Adrenal gland (tissue), 12 donors: ENCODE measurements around the gene TRRAP. TPM values are rescaled to one million over a fixed set of nuclear protein-coding genes. Genes with fewer than 3 reads are reported as not detected.
A peak's percentile ranks its signal among the peaks of the same experiment; 100 is the strongest.

Source experiments
- DNase-seq, 7 donors: peaks; one replicate each; pipeline ENCODE4 v3.0.0-alpha.2; 2019 to 2020
- H3K27ac ChIP-seq, 5 donors: fragments of 200-600 bp; sonication (generic) in 4 of 5; 1 replicate in 3 of 5; 2 replicates in 2 of 5; pipeline versions ENCODE4 v1.5.1 to v1.8.0; 2016 to 2020; ENCODE audit warnings: mild to moderate bottlenecking in 1 of 5
- H3K27me3 ChIP-seq: fragments of 200-600 bp; 2 replicates; pipeline ENCODE4 v1.8.0; 2021
- H3K36me3 ChIP-seq, 2 donors: fragments of 200-600 bp; replicated peaks in 1 of 2; 1 replicate in 1 of 2; 2 replicates in 1 of 2; pipeline versions ENCODE4 v1.5.1 to v1.8.0; 2018 to 2022
- H3K4me1 ChIP-seq, 2 donors: fragments of 200-600 bp; replicated peaks in 1 of 2; 1 replicate in 1 of 2; 2 replicates in 1 of 2; pipeline versions ENCODE4 v1.5.1 to v1.8.0; 2018 to 2021
- H3K4me3 ChIP-seq, 4 donors: fragments of 200-600 bp; sonication (generic) in 3 of 4; one replicate each; pipeline ENCODE4 v1.5.1; 2016 to 2018
- H3K9me3 ChIP-seq, 3 donors: fragments of 200-600 bp; sonication (generic) in 1 of 3; replicated peaks in 1 of 3; 1 replicate in 2 of 3; 2 replicates in 1 of 3; pipeline versions ENCODE4 v1.5.1 to v1.8.0; 2016 to 2021
- POLR2A ChIP-seq, 2 donors: fragments of 450-650 bp; IDR thresholded peaks; one replicate each; pipeline ENCODE4 v1.6.1; 2017; ENCODE audit warnings: antibody characterized with exemption in 2 of 2, mild to moderate bottlenecking in 2 of 2, moderate library complexity in 1 of 2
- WGBS, 4 donors: extraction: QIAGEN DNeasy Blood & Tissue Kit in 2 of 4; methylation state at CpG; one replicate each; pipeline versions ENCODE4 v1.1.5 to v1.1.7; 2013 to 2017; 5-methylcytosine and 5-hydroxymethylcytosine counted together
- intact Hi-C, 2 donors: fragments of 100-400 bp; cut with DNase I; formaldehyde crosslinking; loops; one replicate each; pipeline versions ENCODE4 v1.14.1 to v1.15.0; 2022 to 2023
- polyA plus RNA-seq, 3 donors: library from polyadenylated mRNA; stranded (reverse); fragments of 200-250 nt in 2 of 3; fragments of 350-450 nt in 1 of 3; fragmentation: Illumina TruSeq in 1 of 3; extraction: RNeasy Lipid Tissue Mini Kit (QIAGEN cat#74804) in 1 of 3; gene quantifications; one replicate each; pipeline ENCODE4 v1.2.3, GENCODE V29; 2013 to 2014
- total RNA-seq, 9 donors: library from RNA; depleted of rRNA in 4 of 9; stranded (reverse); fragments of >200 nt in 4 of 9; fragments of 120-200 nt in 1 of 9; fragmentation: NEBNext Ultra II Directional in 1 of 9; extraction: Animal tissue kit (Norgen Biotek cat#: 25700) in 1 of 9; gene quantifications; one replicate each; pipeline versions ENCODE4 v1.1.0 to v1.2.4, GENCODE V29; 2013 to 2023
- TF ChIP-seq, protein P1 (sequence below), 6 experiments: fragments of 450-650 bp in 4 of 6; fragments of 200-600 bp in 2 of 6; sonication (generic) in 1 of 6; IDR thresholded peaks; 1 replicate in 5 of 6; 2 replicates in 1 of 6; pipeline versions ENCODE4 v1.5.1 to v1.8.0; 2016 to 2021; ENCODE audit warnings: antibody characterized with exemption in 6 of 6, mild to moderate bottlenecking in 2 of 6, moderate library complexity in 1 of 6
- donor health status: healthy with polysubstance abuse.
- donor health status: Bipolar disorder and iron deficiency.
- donor health status: DM: yes; HTN: yes; CAD: no.
- donor health status: DM: no; HTN: no; CAD: no.
- donor health status: DM: no; HTN: no; CAD: no.
- donor health status: DM: yes; HTN: yes; CAD: no.

TRRAP gene
- total and polyA plus RNA-seq, 12 donors: 11.8 to 43.0 (median 30.9) TPM

DNA sequence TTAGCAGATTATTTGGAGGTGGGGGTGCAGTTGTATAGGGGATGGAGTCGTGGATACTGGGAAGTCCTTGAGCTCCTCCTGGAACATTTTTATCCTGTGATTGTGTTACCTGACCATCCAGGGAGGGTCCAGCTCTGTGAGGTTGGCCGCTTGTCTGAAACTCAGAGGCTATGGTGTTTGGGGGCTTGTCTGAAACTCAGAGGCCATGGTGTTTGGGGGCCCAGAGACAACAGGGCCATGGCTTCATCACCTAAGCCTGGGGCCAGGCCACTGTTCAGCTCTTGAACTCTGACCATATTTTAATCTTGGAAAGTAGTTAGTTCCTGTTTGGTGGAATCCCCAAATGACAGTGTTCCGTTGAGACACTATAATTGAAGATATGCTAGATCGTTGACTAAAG, 66.1 kb downstream of the TRRAP start:
- no peak overlapping the region for H3K27ac ChIP-seq
- 87 to 89% (median 88%) methylated on average over 4 of the region's 4 CpGs for WGBS, 4 donors
- H3K36me3 ChIP-seq: peaks cover 0 to 66% of the 10 kb centered on the region in 2 donors
- H3K4me3 ChIP-seq: no peak overlapping the region
- H3K4me1 ChIP-seq: no peaks in the 10 kb centered on the region
- no peaks in the 10 kb centered on the region for H3K27me3 ChIP-seq
- no peaks in the 10 kb centered on the region for H3K9me3 ChIP-seq
- TF ChIP-seq, protein P1, sequence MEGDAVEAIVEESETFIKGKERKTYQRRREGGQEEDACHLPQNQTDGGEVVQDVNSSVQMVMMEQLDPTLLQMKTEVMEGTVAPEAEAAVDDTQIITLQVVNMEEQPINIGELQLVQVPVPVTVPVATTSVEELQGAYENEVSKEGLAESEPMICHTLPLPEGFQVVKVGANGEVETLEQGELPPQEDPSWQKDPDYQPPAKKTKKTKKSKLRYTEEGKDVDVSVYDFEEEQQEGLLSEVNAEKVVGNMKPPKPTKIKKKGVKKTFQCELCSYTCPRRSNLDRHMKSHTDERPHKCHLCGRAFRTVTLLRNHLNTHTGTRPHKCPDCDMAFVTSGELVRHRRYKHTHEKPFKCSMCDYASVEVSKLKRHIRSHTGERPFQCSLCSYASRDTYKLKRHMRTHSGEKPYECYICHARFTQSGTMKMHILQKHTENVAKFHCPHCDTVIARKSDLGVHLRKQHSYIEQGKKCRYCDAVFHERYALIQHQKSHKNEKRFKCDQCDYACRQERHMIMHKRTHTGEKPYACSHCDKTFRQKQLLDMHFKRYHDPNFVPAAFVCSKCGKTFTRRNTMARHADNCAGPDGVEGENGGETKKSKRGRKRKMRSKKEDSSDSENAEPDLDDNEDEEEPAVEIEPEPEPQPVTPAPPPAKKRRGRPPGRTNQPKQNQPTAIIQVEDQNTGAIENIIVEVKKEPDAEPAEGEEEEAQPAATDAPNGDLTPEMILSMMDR (IDR thresholded peaks at IDR 0.05): no peak
- no peak for TF ChIP-seq POLR2A (IDR thresholded peaks at IDR 0.05)
- peak in 1 of 7 donors; percentile 44 for DNase-seq
- intact Hi-C loops: no loop called here

DNA sequence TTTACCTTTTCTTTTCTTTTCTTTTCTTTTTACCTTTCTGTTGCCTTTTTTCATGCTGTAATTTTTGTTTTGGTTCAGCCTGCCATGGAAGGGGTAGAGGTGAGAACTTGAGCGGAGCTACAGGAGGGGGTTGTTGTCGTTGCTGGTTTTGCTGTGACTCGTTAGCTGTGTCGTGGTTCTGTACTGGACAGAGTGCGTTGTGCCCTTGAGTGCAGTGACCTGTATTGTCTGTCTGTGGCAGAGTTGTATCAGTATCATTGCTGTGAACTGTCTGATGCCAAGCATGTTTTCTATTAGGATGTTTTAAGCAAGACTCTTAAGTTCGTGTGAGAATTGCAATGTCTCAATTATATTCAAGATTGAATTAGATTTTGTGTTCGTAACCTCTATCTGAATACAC, 67.5 kb downstream of the TRRAP start:
- TF ChIP-seq, protein P1 (IDR thresholded peaks at IDR 0.05): no peak
- TF ChIP-seq POLR2A (IDR thresholded peaks at IDR 0.05): no peak
- peak in 3 of 7 donors; percentile 30 to 49 (median 39) for DNase-seq
- Histone ChIP-seq H3K4me3 (no peak overlapping the region), H3K27me3 (no peaks in the 10 kb centered on the region), H3K4me1 (no peaks in the 10 kb centered on the region), H3K27ac (no peak overlapping the region), H3K9me3 (no peaks in the 10 kb centered on the region), H3K36me3 (peaks cover 0 to 65% of the 10 kb centered on the region in 2 donors)
- intact Hi-C loops: no loop called here
- WGBS, 4 donors: 46 to 70% (median 61%) methylated on average over 7 of the region's 7 CpGs

DNA sequence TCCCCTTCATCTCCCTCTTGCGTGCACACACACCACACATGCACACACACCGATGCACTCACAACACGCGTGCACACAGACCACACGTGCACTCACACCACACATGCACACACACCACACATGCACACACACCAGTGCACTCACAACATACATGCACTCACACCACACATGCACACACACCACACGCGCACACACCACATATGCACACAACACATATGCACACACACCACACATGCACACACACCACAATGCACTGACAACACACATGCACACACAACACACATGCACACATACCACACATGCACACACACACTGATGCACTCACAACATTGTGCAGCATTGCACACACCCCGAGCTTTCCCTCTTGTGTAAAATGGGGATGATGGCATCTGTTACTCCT, 68.1 kb downstream of the TRRAP start:
- Histone ChIP-seq H3K27ac (no peak overlapping the region), H3K36me3 (peaks cover 0 to 65% of the 10 kb centered on the region in 2 donors), H3K27me3 (no peaks in the 10 kb centered on the region), H3K4me3 (no peak overlapping the region), H3K4me1 (no peaks in the 10 kb centered on the region), H3K9me3 (no peaks in the 10 kb centered on the region)
- WGBS, 4 donors: 91 to 98% (median 95%) methylated on average over 8 of the region's 8 CpGs
- intact Hi-C loops: no loop called here
- peak in 1 of 7 donors; percentile 27 for DNase-seq
- TF ChIP-seq, protein P1 (IDR thresholded peaks at IDR 0.05): no peak
- TF ChIP-seq POLR2A (IDR thresholded peaks at IDR 0.05): no peak

DNA sequence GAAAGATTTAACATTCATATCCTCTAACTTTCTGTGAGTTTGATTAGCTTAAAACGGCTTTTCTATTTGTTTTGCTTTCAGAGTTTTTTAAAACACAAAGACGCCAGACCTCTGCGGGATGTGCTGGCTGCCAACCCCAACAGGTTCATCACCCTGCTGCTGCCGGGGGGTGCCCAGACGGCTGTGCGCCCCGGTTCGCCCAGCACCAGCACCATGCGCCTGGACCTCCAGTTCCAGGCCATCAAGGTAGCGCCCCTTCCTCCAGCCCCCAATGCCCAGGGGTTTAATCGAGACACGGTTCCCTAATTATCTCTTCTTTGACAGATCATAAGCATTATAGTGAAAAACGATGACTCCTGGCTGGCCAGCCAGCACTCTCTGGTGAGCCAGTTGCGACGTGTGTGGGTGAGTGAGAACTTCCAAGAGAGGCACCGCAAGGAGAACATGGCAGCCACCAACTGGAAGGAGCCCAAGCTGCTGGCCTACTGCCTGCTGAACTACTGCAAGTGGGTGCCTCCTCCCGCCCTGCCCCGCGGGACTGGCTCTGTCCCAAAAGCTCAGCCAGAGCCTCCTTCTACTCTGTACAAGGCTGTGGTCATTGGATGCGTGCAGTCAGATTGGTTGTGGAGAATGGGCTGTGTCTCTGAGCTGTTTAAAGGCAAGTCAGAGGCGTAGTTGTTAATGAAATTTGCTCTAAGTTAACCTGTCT, 71.2 kb downstream of the TRRAP start:
- WGBS, 4 donors: 90 to 96% (median 94%) methylated on average over 17 to 21 of the region's 21 CpGs
- no peaks in the 10 kb centered on the region for H3K27me3 ChIP-seq
- H3K27ac ChIP-seq: no peak overlapping the region
- TF ChIP-seq, protein P1 (IDR thresholded peaks at IDR 0.05): no peak
- no peak for TF ChIP-seq POLR2A (IDR thresholded peaks at IDR 0.05)
- peak in 1 of 7 donors; percentile 45 for DNase-seq
- H3K4me3 ChIP-seq: no peak overlapping the region
- no peaks in the 10 kb centered on the region for H3K4me1 ChIP-seq
- peaks cover 0 to 73% of the 10 kb centered on the region in 2 donors for H3K36me3 ChIP-seq
- H3K9me3 ChIP-seq: no peaks in the 10 kb centered on the region
- intact Hi-C loops: no loop called here
